NCI-H1105 treated with DMSO at 0.1 percent for 48 hours (cell line): ENCODE measurements around the gene WDR59.
"Not testable (repeated sequence)": the region's sequence is repeated elsewhere in the genome, so short reads cannot be mapped to it uniquely, and the experiment has no call there.

Source experiments
- DNase-seq: peaks from one replicate; lab custom pipeline; 2025; lab: John Stamatoyannopoulos, UW

The WDR59 gene

DNA sequence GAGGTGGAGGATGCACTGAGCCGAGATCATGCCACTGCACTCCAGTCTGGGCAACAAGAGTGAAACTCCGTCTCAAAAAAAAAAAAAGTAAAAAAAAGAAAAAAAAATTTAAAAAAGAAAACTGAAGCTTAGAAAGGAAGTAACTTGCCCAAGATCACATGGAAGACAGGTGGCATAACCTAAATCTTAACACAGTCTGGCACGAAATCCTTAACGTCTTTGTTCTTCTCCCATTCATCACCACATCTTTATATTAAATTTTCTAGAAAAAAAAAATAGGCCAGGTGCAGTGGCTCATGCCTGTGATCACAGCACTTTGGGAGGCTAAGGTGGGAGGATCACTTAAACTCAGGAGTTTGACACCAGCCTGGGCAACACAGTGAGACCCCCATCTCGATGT, 9.3 kb downstream of the WDR59 start:
- DNase-seq, result no peak

DNA sequence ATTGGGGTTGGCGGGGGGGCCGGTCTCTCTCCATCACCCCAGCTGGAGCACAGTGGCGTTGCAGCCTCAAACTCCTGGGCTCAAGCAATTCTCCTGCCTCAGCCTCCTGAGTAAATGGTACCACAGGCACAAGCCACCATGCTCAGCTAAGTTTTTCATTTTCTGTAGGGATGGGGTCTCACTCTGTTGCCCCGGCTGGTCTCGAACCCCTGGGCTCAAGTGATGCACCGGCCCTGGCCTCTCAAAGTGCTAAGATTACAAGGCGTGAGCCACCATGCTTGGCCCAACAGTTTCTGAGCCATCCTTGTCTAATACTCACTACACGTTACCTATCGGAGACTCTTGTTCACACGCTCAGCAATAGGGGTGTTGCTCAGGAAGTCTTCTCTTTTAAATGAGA, 11.6 kb downstream of the WDR59 start:
- no peak for DNase-seq

DNA sequence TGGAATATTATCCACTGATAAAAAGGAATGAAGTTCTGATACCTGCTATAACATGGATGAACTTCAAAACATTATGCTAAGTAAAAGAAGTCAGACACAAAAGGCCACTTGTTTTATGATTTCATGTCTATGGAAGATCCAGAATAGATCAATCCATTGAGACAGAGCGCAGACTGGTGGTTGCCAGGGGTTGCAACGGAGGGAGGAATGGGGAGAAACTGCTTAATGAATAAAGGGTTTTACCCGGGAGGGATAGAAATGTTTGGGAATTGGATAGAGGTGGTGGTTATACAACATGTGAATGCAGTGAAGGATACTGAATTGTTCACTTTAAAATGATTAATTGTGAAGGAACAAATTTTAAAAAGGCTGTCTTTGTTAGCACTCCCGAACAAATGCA, 30.2 kb downstream of the WDR59 start:
- DNase-seq, result no peak

DNA sequence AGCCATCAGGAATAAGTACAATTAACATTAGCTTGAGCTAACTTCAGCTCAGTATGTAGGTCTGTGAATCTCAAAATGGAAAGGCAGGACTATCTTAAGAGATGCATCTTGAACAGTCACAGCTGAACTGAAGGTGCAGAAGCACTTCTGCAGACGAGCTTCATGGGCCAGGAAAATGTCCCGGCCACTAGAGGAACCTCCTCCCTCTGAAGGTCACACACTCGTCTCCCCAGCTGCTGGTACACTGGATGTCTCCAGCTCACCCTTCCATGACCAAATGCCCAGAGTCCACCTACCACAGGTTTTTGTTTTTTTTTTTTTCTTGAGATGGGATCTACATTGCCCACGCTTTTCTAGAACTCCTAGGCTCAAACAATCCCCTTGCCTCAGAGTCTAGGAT, 33.2 kb downstream of the WDR59 start:
- no peak for DNase-seq

DNA sequence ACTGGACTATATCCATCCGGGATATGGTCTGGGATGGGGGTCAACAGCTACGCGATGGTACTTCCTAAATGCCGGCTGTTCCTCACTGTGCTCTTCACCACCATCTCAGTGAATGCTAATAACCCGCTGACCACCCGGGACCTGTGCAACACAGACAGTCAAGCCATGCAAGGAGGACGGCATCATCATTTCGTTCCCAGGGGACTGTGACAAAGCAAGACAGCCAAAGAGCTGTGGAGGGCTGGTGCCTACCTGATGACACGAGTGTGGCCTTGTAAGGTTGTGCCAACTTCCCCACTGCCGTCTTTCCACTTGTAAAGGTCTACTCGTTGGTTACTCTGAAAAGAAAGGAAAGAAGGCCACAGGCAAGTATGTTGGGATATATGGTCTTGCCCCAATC, 33.7 kb downstream of the WDR59 start:
- no peak for DNase-seq

DNA sequence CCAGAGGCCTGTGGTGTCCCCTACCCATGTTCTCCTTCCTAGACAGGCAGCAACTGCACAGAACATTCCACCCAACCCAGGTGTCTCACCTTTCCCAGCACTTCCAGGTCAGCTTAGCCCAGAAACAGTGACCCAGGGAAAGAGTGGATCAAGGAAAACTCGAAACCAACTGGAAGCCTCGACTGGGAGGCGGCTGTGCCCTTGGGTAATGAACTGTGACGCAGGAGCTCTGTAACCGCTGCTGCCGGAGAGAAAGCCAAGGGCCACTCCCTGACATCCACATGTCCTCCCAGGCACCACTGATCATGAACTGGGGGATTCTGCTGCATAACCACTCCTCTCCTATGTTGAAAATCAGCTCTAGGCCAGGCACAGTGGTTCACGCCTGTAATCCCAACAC, 34.4 kb downstream of the WDR59 start:
- DNase-seq, result no peak

DNA sequence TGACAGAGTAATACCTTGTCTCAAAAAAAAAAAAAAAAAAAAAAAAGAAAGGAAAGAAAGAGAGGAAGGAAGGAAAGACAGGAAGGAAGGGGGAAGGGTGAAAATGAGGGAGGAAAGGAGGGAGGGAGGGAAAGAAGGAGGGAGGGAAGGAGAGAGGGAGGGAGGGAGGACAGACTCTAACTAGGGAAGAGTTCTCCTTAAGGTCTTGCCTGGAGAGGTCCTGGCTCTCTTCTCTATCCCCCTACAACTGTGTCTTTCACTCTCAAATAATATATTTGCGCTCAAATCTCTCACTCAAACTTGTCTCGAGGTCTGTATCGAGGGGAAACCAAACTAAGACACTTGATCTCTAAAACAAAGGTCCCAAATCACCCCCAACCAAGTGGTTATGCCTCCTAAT, 35.6 kb downstream of the WDR59 start:
- no peak for DNase-seq

DNA sequence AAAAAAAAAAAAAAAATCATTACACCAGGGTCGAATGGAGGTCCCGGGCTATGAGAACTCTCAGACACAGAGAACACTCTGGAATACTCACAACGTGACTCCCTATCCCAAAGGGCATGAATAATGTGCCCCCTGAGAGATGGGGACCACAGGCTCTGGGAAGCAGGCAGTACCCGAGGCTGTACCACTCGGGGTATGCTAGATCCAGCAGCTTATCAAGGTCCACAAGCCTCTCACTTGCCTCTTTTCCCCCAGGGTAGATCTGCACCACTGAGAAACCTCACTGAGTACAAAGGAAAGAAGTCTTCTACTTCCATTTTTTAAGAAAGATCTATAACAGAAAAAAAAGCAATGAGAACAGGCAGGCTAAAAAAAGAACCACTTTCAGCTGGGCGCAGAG, 40.5 kb downstream of the WDR59 start:
- DNase-seq, result no peak

DNA sequence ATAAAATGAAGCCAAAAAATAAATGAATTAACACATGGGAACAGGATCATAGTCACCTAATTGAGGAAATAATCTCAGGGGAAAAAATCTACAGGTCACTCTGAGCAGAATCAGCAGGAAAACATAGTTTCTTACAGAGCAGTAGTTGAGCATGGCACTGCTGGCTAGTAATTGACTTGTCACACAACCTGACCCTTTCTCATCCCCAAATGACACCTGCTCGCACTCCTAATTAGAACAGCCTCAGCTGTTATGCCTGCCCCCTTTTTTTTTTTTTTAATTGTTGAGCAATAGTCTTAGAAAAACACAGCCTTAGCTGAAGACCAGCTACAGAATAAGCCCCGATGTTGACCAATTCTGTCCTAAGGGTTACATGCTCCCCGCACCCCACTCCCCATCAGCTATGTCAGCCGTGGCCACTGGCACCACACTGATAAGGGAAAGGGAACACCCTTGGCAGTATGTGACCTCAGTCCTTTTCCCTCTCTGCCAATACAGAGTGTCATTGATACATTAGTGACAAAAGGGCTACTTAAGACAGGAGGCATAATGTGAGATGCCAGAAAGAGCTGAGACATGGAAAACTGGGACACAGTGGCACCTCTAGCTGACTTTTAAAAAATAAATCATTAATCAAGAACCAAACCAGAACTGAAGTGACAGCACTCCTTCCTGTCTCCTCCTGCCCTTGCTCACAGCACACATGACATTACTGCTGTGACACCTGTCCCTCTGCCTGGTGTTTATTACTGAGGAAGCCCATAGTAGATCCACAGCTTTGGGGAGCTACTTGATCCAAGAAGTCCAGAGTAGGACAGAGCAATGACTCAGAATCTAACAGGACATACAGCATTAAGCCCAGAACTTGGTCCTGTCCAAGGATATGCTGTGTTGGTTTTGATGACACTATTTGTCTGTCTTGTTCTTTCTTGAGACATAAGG, 41.7 kb downstream of the WDR59 start:
- no peak for DNase-seq

DNA sequence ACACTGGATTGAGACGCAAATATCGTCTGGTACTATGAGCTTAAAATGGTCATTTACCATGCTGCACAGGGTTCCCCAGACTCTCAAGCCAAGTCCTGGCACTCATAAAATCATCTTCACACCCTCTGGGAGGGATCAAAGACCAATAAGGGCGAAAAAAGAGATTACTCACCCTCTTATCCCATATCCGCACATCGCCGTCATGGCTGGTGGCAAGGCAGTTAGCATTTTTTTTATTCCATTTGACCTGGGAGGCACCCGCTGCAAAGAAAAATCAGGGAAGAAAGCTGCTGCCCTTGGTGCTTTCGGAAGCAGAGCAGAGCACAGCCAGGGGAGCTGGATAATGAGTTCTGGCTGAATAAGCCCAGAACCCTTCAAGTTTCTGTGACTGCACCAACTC, 42.4 kb downstream of the WDR59 start:
- no peak for DNase-seq

DNA sequence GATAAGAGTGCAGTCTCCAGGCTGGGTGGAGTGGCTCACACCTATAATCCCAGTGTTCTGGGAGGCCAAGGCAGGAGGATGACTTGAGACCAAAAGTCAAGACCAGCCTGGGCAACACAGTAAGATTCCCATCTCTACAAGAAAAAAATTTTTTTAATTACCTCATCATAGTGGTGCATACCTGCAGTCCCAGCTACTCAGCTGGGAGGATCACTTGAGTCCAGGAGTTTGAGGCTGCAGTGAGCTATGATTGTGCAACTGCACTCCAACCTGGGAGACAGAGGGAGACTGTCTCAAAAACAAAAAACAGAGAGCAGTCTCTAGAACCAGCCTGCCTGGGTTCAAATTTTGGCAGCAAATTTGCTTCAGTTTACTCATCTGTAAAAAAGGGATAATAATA, 45.2 kb downstream of the WDR59 start:
- DNase-seq, result no peak

DNA sequence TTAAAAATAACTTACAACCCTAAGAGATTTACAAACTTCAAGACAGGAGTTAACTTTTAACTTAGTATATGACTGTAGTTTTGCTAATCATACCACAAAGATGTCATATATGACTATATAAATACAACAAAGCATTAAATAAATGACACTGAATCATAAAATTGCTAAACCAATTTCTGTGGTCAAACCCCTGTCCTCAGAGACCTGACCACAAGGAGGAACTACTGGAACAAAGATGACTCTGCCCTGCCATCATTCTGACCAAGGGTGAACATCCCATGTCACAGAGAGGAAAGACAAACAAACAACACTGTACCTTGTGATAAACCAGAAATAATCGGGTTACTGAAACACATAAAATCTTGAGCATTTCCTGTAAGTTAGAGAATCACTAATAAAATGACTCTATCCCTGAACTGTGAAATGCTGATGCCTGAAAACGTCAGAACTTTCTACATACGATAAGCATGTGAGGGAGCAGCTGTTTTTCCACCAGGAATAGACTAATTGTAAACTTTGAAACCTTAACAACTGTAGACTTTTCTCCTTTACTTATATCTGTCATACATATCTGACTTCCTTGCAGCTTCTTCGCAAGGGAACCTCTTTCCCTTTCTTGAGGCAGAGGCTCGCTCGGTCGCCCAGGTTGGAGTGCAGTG, 47.9 kb downstream of the WDR59 start:
- DNase-seq, result no peak

DNA sequence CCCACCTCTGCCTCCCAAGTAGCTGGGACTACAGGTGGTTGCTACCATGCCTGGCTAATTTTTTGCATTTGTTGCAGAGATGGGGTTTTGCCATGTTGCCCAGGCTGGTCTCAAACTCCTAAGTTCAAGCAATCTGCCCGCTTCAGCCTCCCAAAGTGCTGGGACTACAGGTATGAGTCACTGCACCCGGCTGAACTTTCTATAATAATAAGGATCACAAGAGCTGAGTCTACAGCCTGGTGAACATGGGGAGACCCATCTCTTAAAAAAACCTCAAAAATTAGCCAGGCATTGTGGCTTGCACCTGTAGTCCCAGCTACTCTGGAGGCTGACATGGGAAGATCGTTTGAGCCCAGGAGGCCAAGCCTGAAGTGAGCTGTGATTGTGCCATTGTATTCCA, 53.5 kb downstream of the WDR59 start:
- no peak for DNase-seq

DNA sequence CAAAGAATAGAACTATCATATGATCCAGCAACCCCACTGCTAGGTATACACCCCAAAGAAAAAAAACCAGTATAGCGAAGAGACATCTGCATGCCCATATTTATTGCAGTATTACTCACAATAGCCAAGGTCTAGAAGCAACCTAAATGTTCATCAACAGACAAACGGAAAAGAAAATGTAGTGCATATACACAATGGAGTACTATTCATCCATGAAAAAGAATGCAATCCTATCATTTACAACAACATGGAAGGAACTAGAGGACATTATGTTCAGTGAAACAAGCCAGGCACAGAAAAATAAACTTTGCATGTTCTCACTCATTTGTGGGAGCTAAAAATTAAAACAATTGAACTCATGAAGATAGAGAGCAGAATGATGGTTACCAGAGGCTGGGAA, 55.3 kb downstream of the WDR59 start:
- no peak for DNase-seq

DNA sequence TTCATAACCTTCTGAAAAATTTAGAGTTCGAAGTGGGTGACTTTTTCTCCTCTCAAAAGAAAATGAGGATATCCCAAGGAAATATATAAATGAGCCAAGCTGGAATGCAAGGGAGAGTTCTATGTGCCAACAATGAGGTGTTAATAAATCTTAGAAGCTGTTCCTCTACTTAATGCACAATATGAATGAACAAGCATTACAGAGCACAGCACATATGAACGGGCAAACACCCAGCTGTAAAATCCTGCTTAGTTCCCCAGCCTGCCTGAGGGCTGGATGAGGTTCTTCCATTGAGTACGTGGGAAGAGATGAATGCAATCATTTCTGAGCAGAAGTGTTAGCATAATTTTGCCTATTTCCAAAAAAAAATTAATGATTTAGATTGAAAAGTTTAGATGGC, 58.1 kb downstream of the WDR59 start:
- DNase-seq, result no peak

DNA sequence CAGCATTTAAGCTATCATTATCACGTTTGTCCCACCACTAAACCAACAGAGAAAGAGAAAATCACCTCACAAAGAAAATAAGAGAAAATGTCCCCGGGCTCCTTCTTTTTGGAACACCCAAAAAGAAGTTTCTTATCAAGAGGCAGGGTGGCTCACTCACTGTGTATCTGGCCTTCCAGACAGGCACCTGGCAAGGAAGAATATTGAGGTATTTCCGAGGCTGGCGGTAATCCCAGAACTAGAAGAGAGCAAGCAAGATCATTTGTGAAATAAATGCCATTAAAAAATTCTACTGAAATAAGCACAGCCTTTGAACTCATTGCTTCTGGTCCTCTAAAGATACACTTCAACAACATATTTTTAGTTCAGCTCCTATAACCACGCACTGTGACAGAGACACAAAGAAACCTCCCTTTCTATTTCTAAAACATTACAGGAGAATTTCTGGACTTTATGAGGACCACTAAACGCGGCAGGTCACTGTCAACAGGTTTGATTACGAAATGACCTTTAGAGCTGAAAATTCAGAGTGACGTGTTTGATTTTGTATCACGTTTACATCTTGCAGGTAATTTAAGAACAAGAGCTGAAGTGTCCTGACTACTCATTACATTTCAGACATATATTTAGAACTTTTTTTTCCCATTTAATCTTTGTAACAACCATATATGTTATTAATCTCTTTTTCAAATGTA, 61.0 kb downstream of the WDR59 start:
- no peak for DNase-seq

DNA sequence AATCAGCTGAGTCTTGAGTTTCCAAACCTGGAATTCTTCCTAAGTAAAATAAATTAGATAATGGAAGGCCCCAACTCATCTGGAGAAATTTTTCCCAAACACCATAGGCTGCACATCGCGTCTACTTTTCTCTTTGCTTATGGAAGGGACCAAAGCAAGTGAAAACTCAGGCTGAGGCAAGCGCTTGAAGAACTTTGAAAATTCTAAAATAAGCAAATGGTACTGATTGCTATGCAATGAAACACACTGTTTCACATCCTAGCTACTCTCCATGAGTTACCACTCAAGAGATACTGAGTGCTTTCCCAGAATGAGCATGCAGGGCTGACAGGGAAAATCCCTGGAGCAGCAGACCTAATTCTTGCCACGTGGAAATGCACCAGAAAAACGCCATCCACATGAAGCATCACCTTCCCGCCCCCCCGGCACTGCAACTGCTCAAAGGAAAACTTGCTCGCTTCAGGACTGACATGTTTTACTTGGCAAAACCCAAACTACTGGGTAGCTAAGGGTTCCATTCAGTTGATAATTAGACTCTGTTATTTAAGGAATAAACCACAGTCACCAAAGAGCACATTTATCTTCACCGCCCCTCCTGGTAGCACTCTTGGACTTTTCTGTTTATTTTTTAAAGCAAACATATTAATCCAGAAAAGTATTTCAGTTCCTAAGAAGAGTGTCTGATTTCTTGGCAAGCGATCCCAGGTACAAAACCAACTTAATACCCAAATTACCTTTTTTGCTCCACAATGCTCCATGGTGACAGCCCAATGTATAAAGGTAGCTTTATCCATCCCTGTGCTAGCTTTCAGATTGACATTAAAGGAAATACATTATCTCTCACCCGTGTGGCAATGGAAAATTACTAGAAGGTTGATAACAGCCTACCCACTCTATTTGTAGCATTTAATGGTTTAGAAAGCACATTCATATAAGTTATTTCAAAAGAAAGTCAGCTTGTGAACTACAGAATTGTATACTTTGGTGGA, 62.5 kb downstream of the WDR59 start:
- no peak for DNase-seq

DNA sequence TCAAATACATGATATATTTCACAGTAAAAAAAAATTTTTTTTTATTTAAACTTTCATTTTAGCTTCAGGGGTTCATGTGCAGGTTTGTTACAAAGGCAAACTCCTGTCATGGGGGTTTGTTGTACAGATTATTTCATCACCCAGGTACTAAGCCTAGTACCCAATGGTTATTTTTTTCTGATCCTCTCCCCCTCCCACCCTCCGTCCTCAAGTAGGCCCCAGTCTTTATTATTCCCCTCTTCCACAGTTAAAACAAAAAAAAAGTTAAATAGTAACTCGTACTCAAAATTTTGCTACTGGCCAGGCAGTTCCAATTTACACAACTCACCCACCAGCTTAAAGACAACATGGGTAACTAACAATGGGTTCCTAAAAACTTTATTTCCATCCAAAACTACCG, 63.9 kb downstream of the WDR59 start:
- DNase-seq, result no peak

DNA sequence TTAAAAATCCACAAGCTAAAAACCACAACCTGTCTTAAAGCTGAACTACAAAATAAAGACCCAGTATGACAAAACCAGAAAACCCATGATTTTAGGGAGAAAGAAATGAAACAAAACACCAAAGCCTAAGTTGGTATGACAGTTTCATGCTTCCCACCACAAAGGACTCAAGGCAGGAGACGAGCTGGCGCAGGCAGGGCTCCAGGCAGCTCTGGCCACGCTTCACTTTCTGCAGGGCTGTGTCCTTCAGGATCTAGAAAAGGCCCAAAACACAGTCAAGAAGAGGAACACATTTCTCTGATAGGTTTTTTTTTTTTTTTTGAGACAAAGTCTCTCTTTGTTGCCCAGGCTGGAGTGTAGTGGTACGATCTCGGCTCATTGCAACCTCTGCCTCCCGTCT, 75.3 kb downstream of the WDR59 start:
- no peak for DNase-seq

DNA sequence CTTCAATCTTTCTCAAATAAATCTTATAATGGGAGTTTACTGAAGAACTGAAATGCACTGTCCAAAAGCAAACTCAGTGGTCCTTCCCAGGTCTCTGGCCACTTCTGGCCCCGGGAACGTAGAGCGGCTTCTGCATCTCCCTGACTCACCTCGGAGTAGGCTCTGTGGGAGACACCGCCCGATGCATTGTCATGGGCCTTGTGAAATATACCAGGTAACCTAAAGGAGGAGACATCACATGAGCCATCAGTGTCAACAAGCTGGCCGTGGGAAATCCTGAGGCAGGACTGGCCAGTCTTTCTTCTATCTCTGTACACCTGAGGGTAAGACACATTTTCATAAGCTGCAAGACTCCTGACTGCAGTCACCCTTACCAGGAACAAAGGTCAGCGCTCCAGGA, 76.2 kb downstream of the WDR59 start:
- DNase-seq, result not testable (repeated sequence)

DNA sequence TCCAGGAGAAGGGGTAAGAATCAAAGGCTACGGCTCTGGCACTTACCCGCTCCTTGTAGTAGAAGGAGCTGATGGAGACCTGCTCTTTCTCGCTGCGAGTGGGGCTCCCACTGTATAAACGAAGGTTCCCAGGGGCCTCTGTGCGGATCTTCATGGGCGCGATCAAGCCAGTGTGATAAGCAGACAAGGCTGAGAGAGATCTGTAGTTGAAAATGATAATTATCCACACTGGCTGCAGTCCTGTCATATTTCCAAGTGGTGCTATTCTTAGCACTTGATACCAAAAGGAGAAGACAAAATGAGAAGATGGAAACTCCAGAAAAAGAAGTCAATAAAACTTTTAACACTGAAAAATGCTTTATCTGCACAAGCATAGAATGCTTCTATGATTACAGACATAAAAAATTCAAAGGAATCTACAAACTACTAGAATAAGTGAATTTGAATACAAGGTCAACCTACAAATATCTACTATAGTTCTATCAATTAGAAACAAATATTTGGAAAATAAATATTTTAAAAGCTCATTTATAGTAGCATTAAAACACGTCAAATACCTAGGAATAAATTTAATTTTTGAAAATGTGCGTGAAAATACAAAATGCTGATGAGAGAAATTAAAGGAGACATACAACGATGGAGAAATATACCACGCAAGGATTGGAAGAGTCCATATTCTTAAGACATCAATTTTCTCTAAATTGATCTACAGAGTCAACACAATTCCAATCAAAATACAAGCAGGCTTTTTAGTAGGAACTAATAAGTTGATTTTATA, 80.8 kb downstream of the WDR59 start:
- no peak for DNase-seq
